Measurements from ENCODE around the gene NUP210. TPM values are rescaled to one million over a fixed set of nuclear protein-coding genes. Genes with fewer than 3 reads are reported as not detected.

NUP210 gene
- polyA plus RNA-seq, 1 of the 3 experiments (the other 2 are of a cell fraction) = 1.8 TPM

- TF ChIP-seq RXRA (IDR thresholded peaks at IDR 0.05; ENCODE audit: borderline replicate concordance, low read depth) (no peak), FOXM1 (IDR thresholded peaks at IDR 0.05; ENCODE audit: low read depth) (no peak), RFX5 (IDR thresholded peaks at IDR 0.05; ENCODE audit: low read length) (no peak), CHD2 (IDR thresholded peaks at IDR 0.05; ENCODE audit: low read length, partially characterized antibody) (no peak), NRF1 (IDR thresholded peaks at IDR 0.05; ENCODE audit: low read depth, low read length) (no peak), JUND (IDR thresholded peaks at IDR 0.05) (no peak), FOSL2 (IDR thresholded peaks at IDR 0.05; ENCODE audit: borderline replicate concordance, low read depth) (no peak), NFIC (IDR thresholded peaks at IDR 0.05; ENCODE audit: borderline replicate concordance) (no peak), IRF3 (IDR thresholded peaks at IDR 0.05; ENCODE audit: low read depth, low read length) (no peak), CTCF (IDR thresholded peaks at IDR 0.05) (no peak), MAX (IDR thresholded peaks at IDR 0.05; ENCODE audit: low read depth) (no peak), SMC3 (IDR thresholded peaks at IDR 0.05; ENCODE audit: low read depth, low read length) (no peak)
These were observed 5.9 kb downstream of the NUP210 start (continued) for GRCh38 chr3:13414040-13414729.

- Histone ChIP-seq H2AFZ (ENCODE audit: low read depth) (no peak overlapping the region), H3K79me2 (ENCODE audit: insufficient read depth) (no peaks in the 10 kb centered on the region), H3K9me3 (no peaks in the 10 kb centered on the region), H3K9ac (no peak overlapping the region), H3K4me3 (ENCODE audit: low read depth in 2 of 2, low read length in 1 of 2) (no peak overlapping the region), H3F3A (replicated peaks; ENCODE audit: insufficient read depth) (no peaks in the 10 kb centered on the region), H3K4me2 (no peak overlapping the region), H3K9me2 (no peaks in the 10 kb centered on the region), H3K27ac (ENCODE audit: low read depth in 2 of 2, low read length in 1 of 2) (no peak overlapping the region), H4K20me1 (ENCODE audit: insufficient read depth) (no peaks in the 10 kb centered on the region), H3K36me3 (replicated peaks in 1 of 2; ENCODE audit: control insufficient read depth in 1 of 2, insufficient read depth in 2 of 2, low read length in 1 of 2) (no peaks in the 10 kb centered on the region), H3K27me3 (ENCODE audit: insufficient read depth) (no peaks in the 10 kb centered on the region), H3K4me1 (ENCODE audit: control insufficient read depth in 1 of 2, insufficient read depth in 2 of 2, low read depth in 1 of 2, low read length in 1 of 2) (peaks cover 0 to 7% of the 10 kb centered on the region in 2 experiments; a peak in 1 of 4 replicates)
- no peak for DNase-seq
- ChIA-PET CTCF (no interaction called here), POLR2A (no interaction called here)
- 82% methylated on average over 6 of the region's 6 CpGs for WGBS (ENCODE audit: low lambda C conversion rate)
- no peak for TF ChIP-seq RCOR1 (IDR thresholded peaks at IDR 0.05; ENCODE audit: low read length)
- no peak for TF ChIP-seq USF1 (IDR thresholded peaks at IDR 0.05; ENCODE audit: borderline replicate concordance, low read depth)
- TF ChIP-seq PBX3 (IDR thresholded peaks at IDR 0.05) = no peak
- no peak for TF ChIP-seq MEF2A (IDR thresholded peaks at IDR 0.05; ENCODE audit: borderline replicate concordance, low read depth)
- TF ChIP-seq SIN3A (IDR thresholded peaks at IDR 0.05; ENCODE audit: borderline replicate concordance, low read depth, low read length) = no peak
- TF ChIP-seq RAD21 (IDR thresholded peaks at IDR 0.05; ENCODE audit: low read length) = no peak
- no peak for TF ChIP-seq JUND (IDR thresholded peaks at IDR 0.05)
- TF ChIP-seq EZH2phosphoT487 (IDR thresholded peaks at IDR 0.05; ENCODE audit: borderline replicate concordance, low read depth) = no peak
- TF ChIP-seq FOXM1 (IDR thresholded peaks at IDR 0.05; ENCODE audit: low read depth) = no peak
- TF ChIP-seq CTCF (IDR thresholded peaks at IDR 0.05) = no peak
- TF ChIP-seq EP300 (IDR thresholded peaks at IDR 0.05; ENCODE audit: borderline replicate concordance in 1 of 2, low read depth in 1 of 2, low read length in 1 of 2) = no peak
- no peak for TF ChIP-seq FOXJ3 (CRISPR knock-in tag; IDR thresholded peaks at IDR 0.05)
- TF ChIP-seq RFX5 (IDR thresholded peaks at IDR 0.05; ENCODE audit: low read length) = no peak
These were observed 8.8 kb downstream of the NUP210 start for GRCh38 chr3:13411186-13411860.

All from SK-N-SH (cell line).